ENCODE results near the gene SIX3. TPM values are rescaled to one million over a fixed set of nuclear protein-coding genes. Genes with fewer than 3 reads are reported as not detected.

The SIX3 gene
- total RNA-seq, 2 donors from 2014 or later: 0.52 TPM; not detected in 1

DNA sequence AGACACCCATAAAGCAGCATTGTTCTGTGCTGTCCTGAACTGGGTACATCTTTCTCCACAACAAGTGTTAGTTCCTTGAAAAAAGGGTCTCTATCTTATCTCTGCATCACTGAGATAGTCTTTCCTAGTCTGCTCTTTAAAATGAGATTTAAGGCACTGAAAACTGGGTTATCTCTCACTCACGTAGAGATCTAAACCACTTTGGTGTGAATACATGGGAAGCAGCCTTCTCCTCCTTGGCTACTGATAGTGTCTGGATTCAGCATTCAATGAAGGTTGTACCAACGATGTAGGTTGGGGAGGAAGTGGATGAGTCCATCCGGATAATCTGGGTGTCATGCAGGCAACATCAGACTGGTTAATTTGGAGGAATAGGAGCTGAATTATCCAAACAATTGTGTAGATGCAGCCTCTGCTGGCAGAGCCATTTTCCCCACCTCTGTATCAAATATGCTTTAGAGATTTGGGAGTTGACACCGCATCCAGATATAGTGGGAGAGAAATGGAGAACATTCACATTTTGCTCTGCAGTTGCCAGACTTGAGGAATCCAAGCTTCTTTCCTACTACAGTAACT is 15.9 kb upstream of the SIX3 start:
- intact Hi-C loops (cut with DNase I): no loop called here
- Histone ChIP-seq H3K27ac (no peak overlapping the region), H3K4me3 (no peak overlapping the region), H3K4me1 (peaks cover 15% of the 10 kb centered on the region), H3K27me3 (peaks cover 0 to 28% of the 10 kb centered on the region in 2 donors), H3K36me3 (replicated peaks in 1 of 2; ENCODE audit: insufficient read depth in 1 of 2, low read depth in 2 of 2) (no peaks in the 10 kb centered on the region), H3K9me3 (no peaks in the 10 kb centered on the region)
- no peak for DNase-seq
- 21 to 48% methylated on average over 4 of the region's 4 CpGs for WGBS, 2 donors
- no peak for TF ChIP-seq POLR2A (IDR thresholded peaks at IDR 0.05)
- TF ChIP-seq, protein P1, sequence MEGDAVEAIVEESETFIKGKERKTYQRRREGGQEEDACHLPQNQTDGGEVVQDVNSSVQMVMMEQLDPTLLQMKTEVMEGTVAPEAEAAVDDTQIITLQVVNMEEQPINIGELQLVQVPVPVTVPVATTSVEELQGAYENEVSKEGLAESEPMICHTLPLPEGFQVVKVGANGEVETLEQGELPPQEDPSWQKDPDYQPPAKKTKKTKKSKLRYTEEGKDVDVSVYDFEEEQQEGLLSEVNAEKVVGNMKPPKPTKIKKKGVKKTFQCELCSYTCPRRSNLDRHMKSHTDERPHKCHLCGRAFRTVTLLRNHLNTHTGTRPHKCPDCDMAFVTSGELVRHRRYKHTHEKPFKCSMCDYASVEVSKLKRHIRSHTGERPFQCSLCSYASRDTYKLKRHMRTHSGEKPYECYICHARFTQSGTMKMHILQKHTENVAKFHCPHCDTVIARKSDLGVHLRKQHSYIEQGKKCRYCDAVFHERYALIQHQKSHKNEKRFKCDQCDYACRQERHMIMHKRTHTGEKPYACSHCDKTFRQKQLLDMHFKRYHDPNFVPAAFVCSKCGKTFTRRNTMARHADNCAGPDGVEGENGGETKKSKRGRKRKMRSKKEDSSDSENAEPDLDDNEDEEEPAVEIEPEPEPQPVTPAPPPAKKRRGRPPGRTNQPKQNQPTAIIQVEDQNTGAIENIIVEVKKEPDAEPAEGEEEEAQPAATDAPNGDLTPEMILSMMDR (IDR thresholded peaks at IDR 0.05): no peak
- no peak for ATAC-seq

DNA sequence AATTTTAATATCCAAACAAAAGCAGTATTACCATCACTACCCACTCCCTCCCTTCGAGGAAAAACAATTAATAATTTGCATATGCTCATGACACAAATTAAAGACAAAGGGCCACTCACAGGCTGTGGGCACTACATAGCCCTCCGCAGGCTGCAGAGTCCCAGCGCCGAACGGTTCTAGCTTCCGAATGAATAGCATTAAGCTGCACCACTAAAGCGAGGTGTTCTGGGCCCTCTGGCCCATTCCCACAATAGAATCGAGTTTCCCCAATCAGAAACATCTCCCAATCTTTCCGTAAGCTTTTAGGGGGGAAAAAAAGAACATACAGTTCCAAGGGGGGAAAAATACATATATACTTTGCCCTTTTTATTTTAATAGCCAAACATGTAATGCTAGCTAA is 14.5 kb upstream of the SIX3 start:
- Histone ChIP-seq H3K36me3 (replicated peaks in 1 of 2; ENCODE audit: insufficient read depth in 1 of 2, low read depth in 2 of 2) (no peaks in the 10 kb centered on the region), H3K9me3 (no peaks in the 10 kb centered on the region), H3K27ac (no peak overlapping the region), H3K27me3 (peaks cover 0 to 28% of the 10 kb centered on the region in 2 donors), H3K4me1 (peaks cover 15% of the 10 kb centered on the region), H3K4me3 (no peak overlapping the region)
- WGBS, 2 donors: 30 to 35% methylated on average over 9 of the region's 9 CpGs
- no peak for DNase-seq
- no peak for TF ChIP-seq POLR2A (IDR thresholded peaks at IDR 0.05)
- TF ChIP-seq, protein P1 (IDR thresholded peaks at IDR 0.05): no peak
- intact Hi-C loops (cut with DNase I): no loop called here
- ATAC-seq: no peak

DNA sequence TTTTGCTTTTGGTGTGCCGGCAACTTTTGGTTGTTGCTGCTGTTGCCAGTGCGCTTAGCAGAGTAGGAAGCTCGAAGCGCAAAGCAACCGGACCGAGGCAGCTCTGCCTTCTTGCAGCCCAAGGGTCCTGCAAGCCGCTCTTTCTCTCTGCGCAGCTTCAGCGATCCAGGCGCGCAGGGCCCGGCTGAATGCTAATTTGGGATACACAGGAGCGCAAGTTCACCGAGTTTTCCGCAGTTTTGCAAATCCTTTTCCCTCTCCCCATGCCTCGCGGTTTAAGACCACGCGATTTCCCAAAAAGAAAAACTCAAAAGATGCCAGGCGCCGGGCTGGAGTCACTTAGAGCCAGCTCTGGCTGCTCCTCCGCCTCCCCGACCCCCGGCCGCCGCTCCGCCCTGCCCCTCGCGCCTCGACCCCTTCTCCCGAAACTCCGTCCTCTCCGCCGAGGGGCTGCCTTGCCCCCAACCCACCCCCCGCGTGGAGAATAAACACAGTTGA is 13.5 kb upstream of the SIX3 start:
- TF ChIP-seq, protein P1 (IDR thresholded peaks at IDR 0.05): no peak
- Histone ChIP-seq H3K4me1 (peaks cover 18% of the 10 kb centered on the region), H3K9me3 (no peaks in the 10 kb centered on the region), H3K4me3 (no peak overlapping the region), H3K27me3 (peaks cover 0 to 28% of the 10 kb centered on the region in 2 donors), H3K27ac (no peak overlapping the region), H3K36me3 (replicated peaks in 1 of 2; ENCODE audit: insufficient read depth in 1 of 2, low read depth in 2 of 2) (no peaks in the 10 kb centered on the region)
- DNase-seq: no peak
- no peak for ATAC-seq
- intact Hi-C loops (cut with DNase I): no loop called here
- 8 to 14% methylated on average over 36 of the region's 36 CpGs for WGBS, 2 donors

DNA sequence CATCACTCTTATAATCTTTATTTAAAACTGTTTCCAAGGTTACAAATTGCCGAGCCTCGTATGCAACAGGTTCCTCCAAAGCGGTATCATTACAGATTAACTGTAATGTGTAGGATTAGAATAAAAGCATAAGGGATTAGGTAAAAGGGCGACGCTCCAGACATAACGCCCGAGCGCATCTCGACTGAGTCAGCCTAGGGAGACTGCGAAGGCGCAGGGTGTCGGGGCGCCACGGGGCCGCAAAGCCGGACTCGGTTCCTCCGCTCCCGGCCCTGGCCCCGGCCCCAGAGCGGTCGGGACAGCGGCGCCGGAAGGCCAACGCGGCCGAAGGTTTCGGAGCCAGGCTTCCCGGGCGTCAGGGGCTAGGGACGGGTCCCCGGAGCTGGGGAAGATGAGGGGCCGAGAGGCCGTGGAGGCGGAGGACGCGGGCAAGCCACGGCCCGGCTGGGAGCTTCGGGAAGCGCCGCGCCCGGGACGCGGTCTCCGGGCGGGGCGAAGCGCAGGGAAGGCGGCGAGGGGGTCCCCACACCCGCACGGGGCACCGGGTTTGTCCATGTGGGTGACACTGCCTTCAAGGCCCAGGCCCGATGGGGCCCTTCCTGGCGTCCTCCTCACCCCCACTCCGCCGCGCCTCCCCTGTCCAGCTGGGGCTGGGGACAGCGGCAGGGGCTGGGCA is 12.9 kb upstream of the SIX3 start:
- Histone ChIP-seq H3K4me1 (peaks cover 22% of the 10 kb centered on the region), H3K36me3 (replicated peaks in 1 of 2; ENCODE audit: insufficient read depth in 1 of 2, low read depth in 2 of 2) (no peaks in the 10 kb centered on the region), H3K9me3 (no peaks in the 10 kb centered on the region), H3K27ac (no peak overlapping the region), H3K27me3 (peaks cover 0 to 31% of the 10 kb centered on the region in 2 donors), H3K4me3 (peak overlapping the region in 1 of 2 donors; percentile 12)
- WGBS, 2 donors: 0 to 3% methylated on average over 4 to 62 of the region's 62 CpGs
- no peak for DNase-seq
- TF ChIP-seq POLR2A (IDR thresholded peaks at IDR 0.05): no peak
- TF ChIP-seq, protein P1 (IDR thresholded peaks at IDR 0.05): no peak
- intact Hi-C loops (cut with DNase I): no loop called here
- peak; percentile 52 for ATAC-seq

Data from body of pancreas (tissue), 4 donors.